Measurements from ENCODE around the gene C8A.

GRCh38 chr1:56816909-56817308 is 37.7 kb upstream of the C8A start:
- TF ChIP-seq CTCF (conservative IDR thresholded peaks at IDR 0.05), result no peak
- no peak for TF ChIP-seq EZH2 (IDR thresholded peaks at IDR 0.05; ENCODE audit: low read depth)
